ENCODE results near the gene FGF12.

FGF12 gene

DNA sequence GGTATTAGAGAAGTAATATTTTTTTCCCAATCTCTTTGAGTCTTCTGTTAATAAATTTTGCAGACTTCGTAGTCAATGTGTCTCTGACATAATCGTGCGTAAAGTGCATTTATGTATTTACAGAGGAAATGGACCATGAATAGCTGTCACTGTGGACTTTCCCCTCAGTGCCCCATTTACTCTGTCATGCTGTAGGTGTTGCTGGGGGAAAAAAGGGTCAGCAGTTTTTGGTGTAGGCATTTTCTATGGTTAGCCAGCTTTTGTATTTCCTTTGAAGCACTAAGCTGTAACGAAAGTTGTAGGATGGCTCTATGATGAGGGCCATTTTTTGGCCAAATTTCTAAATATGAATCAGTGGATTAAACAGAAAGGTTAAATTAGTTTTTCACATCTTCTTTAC lies 598.4 kb downstream of the FGF12 start:
- no peak overlapping the region for H3K9ac ChIP-seq (ENCODE audit: low read depth in 1 of 2, low read length in 2 of 2)
- H3K27me3 ChIP-seq (ENCODE audit: control insufficient read depth in 1 of 2, insufficient read depth in 2 of 2, low read length in 2 of 2): no peaks in the 10 kb centered on the region
- H3K4me3 ChIP-seq (ENCODE audit: low read depth in 1 of 2, low read length in 2 of 2): no peak overlapping the region
- H3K9me3 ChIP-seq (ENCODE audit: control insufficient read depth in 1 of 2, low read length in 2 of 2): no peaks in the 10 kb centered on the region
- H3K4me1 ChIP-seq (ENCODE audit: control insufficient read depth in 1 of 2, insufficient read depth in 2 of 2, low read length in 2 of 2): no peaks in the 10 kb centered on the region
- H3K27ac ChIP-seq (ENCODE audit: low read depth, low read length): no peak overlapping the region
- no peaks in the 10 kb centered on the region for H3K36me3 ChIP-seq (ENCODE audit: control insufficient read depth in 1 of 2, insufficient read depth in 2 of 2, low read length in 2 of 2)

GRCh38 chr3:192128060-192128459 lies 599.3 kb downstream of the FGF12 start:
- no peak overlapping the region for H3K9ac ChIP-seq (ENCODE audit: low read depth in 1 of 2, low read length in 2 of 2)
- H3K4me3 ChIP-seq (ENCODE audit: low read depth in 1 of 2, low read length in 2 of 2): no peak overlapping the region
- no peak overlapping the region for H3K27ac ChIP-seq (ENCODE audit: low read depth, low read length)
- H3K27me3 ChIP-seq (ENCODE audit: control insufficient read depth in 1 of 2, insufficient read depth in 2 of 2, low read length in 2 of 2): no peaks in the 10 kb centered on the region
- no peaks in the 10 kb centered on the region for H3K36me3 ChIP-seq (ENCODE audit: control insufficient read depth in 1 of 2, insufficient read depth in 2 of 2, low read length in 2 of 2)
- H3K9me3 ChIP-seq (ENCODE audit: control insufficient read depth in 1 of 2, low read length in 2 of 2): no peaks in the 10 kb centered on the region
- H3K4me1 ChIP-seq (ENCODE audit: control insufficient read depth in 1 of 2, insufficient read depth in 2 of 2, low read length in 2 of 2): no peaks in the 10 kb centered on the region

DNA sequence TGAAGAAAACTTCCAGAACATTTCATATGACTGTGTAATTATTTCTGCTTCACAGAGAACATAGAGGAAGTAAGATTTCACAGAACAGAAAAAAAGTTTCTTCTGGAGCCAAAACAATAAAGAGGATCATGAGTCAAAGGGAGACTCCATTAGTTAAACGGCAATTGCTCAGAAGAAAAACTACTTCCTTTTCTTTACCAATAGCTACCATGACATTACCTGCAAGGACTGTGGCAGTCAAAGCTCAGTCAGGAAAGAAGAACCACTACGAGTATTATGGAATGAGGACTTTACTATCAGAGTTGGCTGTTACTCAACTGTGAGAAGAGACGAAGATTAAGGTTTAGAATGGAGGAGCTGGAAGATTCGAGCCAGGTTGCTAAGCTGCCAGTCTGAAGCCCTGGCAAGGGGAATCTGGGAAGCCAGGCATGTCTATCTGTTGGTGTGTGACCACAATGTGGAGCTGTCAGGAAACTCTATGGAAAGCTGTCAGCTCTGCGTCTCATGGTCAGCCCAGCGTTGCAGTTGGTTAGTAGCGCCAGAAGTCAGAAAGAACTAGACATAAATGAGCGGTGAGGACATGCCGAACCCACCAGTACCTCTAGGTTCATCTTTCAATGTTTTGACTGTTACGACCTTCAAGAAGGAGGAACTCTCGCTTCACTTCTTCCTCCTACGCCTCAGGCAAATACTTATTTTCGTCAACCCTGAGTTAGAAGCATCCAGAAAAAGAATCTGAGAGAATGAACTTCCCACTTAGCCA lies 604.3 kb downstream of the FGF12 start:
- no peak overlapping the region for H3K4me3 ChIP-seq (ENCODE audit: low read depth in 1 of 2, low read length in 2 of 2)
- no peaks in the 10 kb centered on the region for H3K27me3 ChIP-seq (ENCODE audit: control insufficient read depth in 1 of 2, insufficient read depth in 2 of 2, low read length in 2 of 2)
- no peaks in the 10 kb centered on the region for H3K36me3 ChIP-seq (ENCODE audit: control insufficient read depth in 1 of 2, insufficient read depth in 2 of 2, low read length in 2 of 2)
- H3K27ac ChIP-seq (ENCODE audit: low read depth, low read length): no peak overlapping the region
- no peaks in the 10 kb centered on the region for H3K4me1 ChIP-seq (ENCODE audit: control insufficient read depth in 1 of 2, insufficient read depth in 2 of 2, low read length in 2 of 2)
- H3K9ac ChIP-seq (ENCODE audit: low read depth in 1 of 2, low read length in 2 of 2): no peak overlapping the region
- no peaks in the 10 kb centered on the region for H3K9me3 ChIP-seq (ENCODE audit: control insufficient read depth in 1 of 2, low read length in 2 of 2)

GRCh38 chr3:192121923-192122322 lies 605.4 kb downstream of the FGF12 start:
- no peak overlapping the region for H3K4me3 ChIP-seq (ENCODE audit: low read depth in 1 of 2, low read length in 2 of 2)
- no peak overlapping the region for H3K27ac ChIP-seq (ENCODE audit: low read depth, low read length)
- H3K27me3 ChIP-seq (ENCODE audit: control insufficient read depth in 1 of 2, insufficient read depth in 2 of 2, low read length in 2 of 2): no peaks in the 10 kb centered on the region
- no peaks in the 10 kb centered on the region for H3K36me3 ChIP-seq (ENCODE audit: control insufficient read depth in 1 of 2, insufficient read depth in 2 of 2, low read length in 2 of 2)
- no peaks in the 10 kb centered on the region for H3K9me3 ChIP-seq (ENCODE audit: control insufficient read depth in 1 of 2, low read length in 2 of 2)
- no peaks in the 10 kb centered on the region for H3K4me1 ChIP-seq (ENCODE audit: control insufficient read depth in 1 of 2, insufficient read depth in 2 of 2, low read length in 2 of 2)
- H3K9ac ChIP-seq (ENCODE audit: low read depth in 1 of 2, low read length in 2 of 2): no peak overlapping the region

- Histone ChIP-seq H3K4me3 (ENCODE audit: low read depth in 1 of 2, low read length in 2 of 2) (no peak overlapping the region), H3K9ac (ENCODE audit: low read depth in 1 of 2, low read length in 2 of 2) (no peak overlapping the region), H3K9me3 (ENCODE audit: control insufficient read depth in 1 of 2, low read length in 2 of 2) (no peaks in the 10 kb centered on the region), H3K4me1 (ENCODE audit: control insufficient read depth in 1 of 2, insufficient read depth in 2 of 2, low read length in 2 of 2) (no peaks in the 10 kb centered on the region), H3K27ac (ENCODE audit: low read depth, low read length) (no peak overlapping the region), H3K36me3 (ENCODE audit: control insufficient read depth in 1 of 2, insufficient read depth in 2 of 2, low read length in 2 of 2) (no peaks in the 10 kb centered on the region), H3K27me3 (ENCODE audit: control insufficient read depth in 1 of 2, insufficient read depth in 2 of 2, low read length in 2 of 2) (no peaks in the 10 kb centered on the region)
Observed at GRCh38 chr3:192108820-192109219, 618.5 kb downstream of the FGF12 start.

GRCh38 chr3:192106543-192106942 lies 620.8 kb downstream of the FGF12 start:
- Histone ChIP-seq H3K9me3 (ENCODE audit: control insufficient read depth in 1 of 2, low read length in 2 of 2) (no peaks in the 10 kb centered on the region), H3K27ac (ENCODE audit: low read depth, low read length) (no peak overlapping the region), H3K9ac (ENCODE audit: low read depth in 1 of 2, low read length in 2 of 2) (no peak overlapping the region), H3K4me1 (ENCODE audit: control insufficient read depth in 1 of 2, insufficient read depth in 2 of 2, low read length in 2 of 2) (no peaks in the 10 kb centered on the region), H3K36me3 (ENCODE audit: control insufficient read depth in 1 of 2, insufficient read depth in 2 of 2, low read length in 2 of 2) (no peaks in the 10 kb centered on the region), H3K4me3 (ENCODE audit: low read depth in 1 of 2, low read length in 2 of 2) (no peak overlapping the region), H3K27me3 (ENCODE audit: control insufficient read depth in 1 of 2, insufficient read depth in 2 of 2, low read length in 2 of 2) (no peaks in the 10 kb centered on the region)

DNA sequence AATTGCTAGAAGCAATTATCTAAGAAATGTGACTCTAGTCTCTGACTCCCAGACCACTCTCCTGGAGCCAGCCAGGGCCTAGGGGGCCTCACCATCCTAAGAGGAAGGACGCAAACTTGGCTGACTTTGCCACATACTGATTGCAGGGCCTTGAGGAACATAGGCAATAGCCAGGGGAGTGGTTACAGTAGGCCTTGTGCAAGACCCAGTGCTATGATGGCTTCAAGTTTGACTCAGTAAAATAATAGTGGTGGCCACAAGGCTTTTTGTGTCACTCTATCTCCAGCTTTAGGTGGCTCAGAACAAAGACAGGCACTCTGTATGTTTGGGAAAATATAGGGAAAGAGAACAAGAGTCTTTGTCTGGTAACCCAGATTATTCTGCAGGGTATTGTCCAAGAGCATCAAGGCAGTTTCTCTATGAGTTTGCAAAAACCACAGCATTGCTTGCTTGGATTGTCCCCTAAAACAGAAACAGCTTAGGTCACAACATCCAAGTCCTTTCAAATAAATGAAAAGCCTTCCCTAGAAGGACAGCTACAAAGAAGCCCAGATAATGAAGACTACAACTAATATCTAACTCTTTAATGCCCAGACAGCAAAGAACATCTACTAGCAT lies 634.8 kb downstream of the FGF12 start:
- Histone ChIP-seq H3K36me3 (ENCODE audit: control insufficient read depth in 1 of 2, insufficient read depth in 2 of 2, low read length in 2 of 2) (no peaks in the 10 kb centered on the region), H3K27me3 (ENCODE audit: control insufficient read depth in 1 of 2, insufficient read depth in 2 of 2, low read length in 2 of 2) (no peaks in the 10 kb centered on the region), H3K4me1 (ENCODE audit: control insufficient read depth in 1 of 2, insufficient read depth in 2 of 2, low read length in 2 of 2) (no peaks in the 10 kb centered on the region)

GRCh38 chr3:192091831-192092230 lies 635.5 kb downstream of the FGF12 start:
- Histone ChIP-seq H3K9ac (ENCODE audit: low read depth in 1 of 2, low read length in 2 of 2) (no peak overlapping the region), H3K4me1 (ENCODE audit: control insufficient read depth in 1 of 2, insufficient read depth in 2 of 2, low read length in 2 of 2) (no peaks in the 10 kb centered on the region), H3K27ac (ENCODE audit: low read depth, low read length) (no peak overlapping the region), H3K36me3 (ENCODE audit: control insufficient read depth in 1 of 2, insufficient read depth in 2 of 2, low read length in 2 of 2) (no peaks in the 10 kb centered on the region), H3K9me3 (ENCODE audit: control insufficient read depth in 1 of 2, low read length in 2 of 2) (no peaks in the 10 kb centered on the region), H3K4me3 (ENCODE audit: low read depth in 1 of 2, low read length in 2 of 2) (no peak overlapping the region), H3K27me3 (ENCODE audit: control insufficient read depth in 1 of 2, insufficient read depth in 2 of 2, low read length in 2 of 2) (no peaks in the 10 kb centered on the region)

More for the DNA sequence above, 634.8 kb downstream of the FGF12 start:
- H3K9me3 ChIP-seq (ENCODE audit: control insufficient read depth in 1 of 2, low read length in 2 of 2): no peaks in the 10 kb centered on the region
- no peak overlapping the region for H3K9ac ChIP-seq (ENCODE audit: low read depth in 1 of 2, low read length in 2 of 2)
- no peak overlapping the region for H3K4me3 ChIP-seq (ENCODE audit: low read depth in 1 of 2, low read length in 2 of 2)
- H3K27ac ChIP-seq (ENCODE audit: low read depth, low read length): no peak overlapping the region

- Histone ChIP-seq H3K4me3 (ENCODE audit: low read depth in 1 of 2, low read length in 2 of 2) (no peak overlapping the region), H3K9ac (ENCODE audit: low read depth in 1 of 2, low read length in 2 of 2) (no peak overlapping the region), H3K27me3 (ENCODE audit: control insufficient read depth in 1 of 2, insufficient read depth in 2 of 2, low read length in 2 of 2) (no peaks in the 10 kb centered on the region), H3K9me3 (ENCODE audit: control insufficient read depth in 1 of 2, low read length in 2 of 2) (no peaks in the 10 kb centered on the region), H3K4me1 (ENCODE audit: control insufficient read depth in 1 of 2, insufficient read depth in 2 of 2, low read length in 2 of 2) (no peaks in the 10 kb centered on the region), H3K27ac (ENCODE audit: low read depth, low read length) (no peak overlapping the region), H3K36me3 (ENCODE audit: control insufficient read depth in 1 of 2, insufficient read depth in 2 of 2, low read length in 2 of 2) (no peaks in the 10 kb centered on the region)
Observed at GRCh38 chr3:192090586-192090985, 636.8 kb downstream of the FGF12 start.
